DOHH2 (cell line): ENCODE data around the gene SPATA12.
A peak's percentile ranks its signal among the peaks of the same experiment; 100 is the strongest.

Source experiments
- EZH2phosphoT487 ChIP-seq: fragments of 200-600 bp; sonication (generic); IDR thresholded peaks from 2 replicates; pipeline ENCODE4 v1.6.1; 2017; ENCODE audit warnings: borderline replicate concordance, mild to moderate bottlenecking, antibody characterized with exemption, low read length, moderate library complexity, mixed read lengths
- TF ChIP-seq, protein P1 (sequence below): fragments of 200-600 bp; sonication (generic); IDR thresholded peaks from one replicate; pipeline ENCODE4 v1.5.1; 2014; ENCODE audit warnings: antibody characterized with exemption, mild to moderate bottlenecking, low read depth, low read length; ENCODE audit not compliant: poor library complexity, severe bottlenecking

DNA sequence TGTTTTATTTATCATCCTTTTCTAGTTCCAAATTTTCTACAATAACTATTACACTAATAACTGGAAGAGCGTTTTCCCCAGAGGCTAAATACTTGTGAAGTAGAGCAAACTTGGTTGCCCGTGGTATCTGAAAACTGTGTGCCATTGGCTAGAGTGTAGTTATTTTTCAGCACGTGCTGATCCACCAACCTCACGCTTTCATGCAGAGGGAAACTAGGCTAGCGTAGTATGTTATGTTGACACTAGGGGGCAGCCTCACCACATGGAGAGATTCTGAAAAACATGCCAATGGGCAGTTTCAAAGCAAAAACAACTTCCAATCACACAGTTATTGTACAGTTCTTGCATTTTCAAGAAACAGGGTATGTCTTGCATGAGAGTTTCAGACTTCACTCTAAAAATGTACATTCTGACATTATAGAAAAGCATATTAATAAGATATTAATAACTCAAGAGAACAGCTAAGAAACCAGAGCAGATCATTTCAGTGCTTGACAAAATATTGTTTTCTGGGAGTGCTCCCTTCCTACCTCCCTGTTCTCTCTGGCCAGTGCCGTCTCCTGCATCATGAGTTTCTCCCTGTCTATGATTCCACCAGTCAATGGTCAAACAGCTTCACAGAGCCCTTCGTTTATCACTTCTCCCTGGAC lies 39.7 kb downstream of the SPATA12 start:
- TF ChIP-seq EZH2phosphoT487: no peak
- TF ChIP-seq, protein P1, sequence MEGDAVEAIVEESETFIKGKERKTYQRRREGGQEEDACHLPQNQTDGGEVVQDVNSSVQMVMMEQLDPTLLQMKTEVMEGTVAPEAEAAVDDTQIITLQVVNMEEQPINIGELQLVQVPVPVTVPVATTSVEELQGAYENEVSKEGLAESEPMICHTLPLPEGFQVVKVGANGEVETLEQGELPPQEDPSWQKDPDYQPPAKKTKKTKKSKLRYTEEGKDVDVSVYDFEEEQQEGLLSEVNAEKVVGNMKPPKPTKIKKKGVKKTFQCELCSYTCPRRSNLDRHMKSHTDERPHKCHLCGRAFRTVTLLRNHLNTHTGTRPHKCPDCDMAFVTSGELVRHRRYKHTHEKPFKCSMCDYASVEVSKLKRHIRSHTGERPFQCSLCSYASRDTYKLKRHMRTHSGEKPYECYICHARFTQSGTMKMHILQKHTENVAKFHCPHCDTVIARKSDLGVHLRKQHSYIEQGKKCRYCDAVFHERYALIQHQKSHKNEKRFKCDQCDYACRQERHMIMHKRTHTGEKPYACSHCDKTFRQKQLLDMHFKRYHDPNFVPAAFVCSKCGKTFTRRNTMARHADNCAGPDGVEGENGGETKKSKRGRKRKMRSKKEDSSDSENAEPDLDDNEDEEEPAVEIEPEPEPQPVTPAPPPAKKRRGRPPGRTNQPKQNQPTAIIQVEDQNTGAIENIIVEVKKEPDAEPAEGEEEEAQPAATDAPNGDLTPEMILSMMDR: peak; percentile 83
